GM18520 (cell line): Measurements from ENCODE around the gene CAMK2N1.
"Not testable (repeated sequence)": the region's sequence is repeated elsewhere in the genome, so short reads cannot be mapped to it uniquely, and the experiment has no call there.

Source experiments
- ATAC-seq: cut with Tn5 transposase; IDR thresholded peaks from one replicate; pipeline ENCODE4 v1.9.1; 2021; ENCODE audit not compliant: unreplicated experiment

Gene CAMK2N1

DNA sequence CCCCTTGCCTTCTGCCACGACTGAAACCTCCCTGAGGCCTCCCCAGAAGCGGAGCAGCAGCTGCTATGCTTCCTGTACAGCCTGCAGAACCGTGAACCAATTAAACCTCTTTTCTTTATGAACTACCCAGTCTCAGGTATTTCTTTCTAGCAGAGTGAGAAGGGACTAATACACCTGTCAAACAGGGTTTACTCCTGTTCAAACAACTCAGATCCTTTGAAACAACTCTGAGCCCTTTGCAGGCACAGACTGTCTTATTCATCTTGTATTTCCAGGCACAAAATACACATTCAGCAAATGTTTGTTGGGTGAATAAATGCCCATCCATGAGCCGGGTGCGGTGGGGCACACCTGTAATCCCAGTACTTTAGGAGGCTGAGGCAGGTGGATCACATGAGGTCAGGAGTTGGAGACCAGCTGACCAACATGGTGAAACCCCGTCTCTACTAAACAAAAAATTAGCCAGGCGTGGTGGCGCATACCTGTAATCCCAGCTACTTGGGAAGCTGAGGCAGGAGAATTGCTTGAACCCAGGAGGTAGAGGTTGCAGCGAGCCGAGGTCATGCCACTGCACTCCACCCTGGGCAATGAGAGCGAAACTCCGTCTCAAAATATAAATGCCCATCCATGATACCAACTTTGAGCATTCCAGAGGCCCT, 10.8 kb upstream of the CAMK2N1 start:
- not testable (repeated sequence) for ATAC-seq

DNA sequence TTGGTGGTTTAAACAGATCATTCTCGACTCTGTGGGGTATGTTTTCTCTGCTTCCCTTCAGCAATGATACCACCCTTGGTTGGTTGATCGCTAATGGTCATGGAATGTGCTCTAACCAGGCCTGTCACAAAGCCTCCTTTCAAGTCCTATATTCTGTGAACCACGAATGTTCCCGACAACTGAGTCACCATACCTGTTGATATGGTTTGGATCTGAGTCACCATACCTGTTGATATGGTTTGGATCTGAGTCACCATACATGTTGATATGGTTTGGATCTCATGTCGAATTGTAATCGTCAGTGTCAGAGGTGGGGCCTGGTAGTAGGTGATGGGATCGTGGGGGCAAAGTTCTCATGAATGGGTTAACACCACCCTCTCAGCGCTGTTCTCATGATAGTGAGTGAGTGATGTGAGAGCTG, 10.2 kb upstream of the CAMK2N1 start:
- ATAC-seq = no peak

DNA sequence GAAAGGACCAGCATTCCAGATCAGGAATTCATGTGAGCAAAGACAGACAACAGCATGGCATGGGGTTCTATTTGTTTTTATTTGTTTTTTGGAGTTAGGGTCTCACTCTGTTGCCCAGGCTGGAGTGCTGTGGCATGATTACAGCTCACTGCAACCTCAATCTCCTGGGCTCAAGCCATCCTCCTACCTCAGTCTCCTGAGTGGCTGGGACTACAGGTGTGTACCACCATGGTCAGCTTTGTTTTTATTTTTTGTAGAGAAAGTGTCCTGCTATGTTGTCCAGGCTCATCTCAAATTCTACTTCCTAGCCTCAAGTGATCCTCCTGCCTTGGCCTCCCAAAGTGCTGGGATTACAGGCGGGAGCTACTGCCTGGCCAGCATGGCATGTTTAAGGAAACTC, 9.7 kb upstream of the CAMK2N1 start:
- ATAC-seq = no peak

DNA sequence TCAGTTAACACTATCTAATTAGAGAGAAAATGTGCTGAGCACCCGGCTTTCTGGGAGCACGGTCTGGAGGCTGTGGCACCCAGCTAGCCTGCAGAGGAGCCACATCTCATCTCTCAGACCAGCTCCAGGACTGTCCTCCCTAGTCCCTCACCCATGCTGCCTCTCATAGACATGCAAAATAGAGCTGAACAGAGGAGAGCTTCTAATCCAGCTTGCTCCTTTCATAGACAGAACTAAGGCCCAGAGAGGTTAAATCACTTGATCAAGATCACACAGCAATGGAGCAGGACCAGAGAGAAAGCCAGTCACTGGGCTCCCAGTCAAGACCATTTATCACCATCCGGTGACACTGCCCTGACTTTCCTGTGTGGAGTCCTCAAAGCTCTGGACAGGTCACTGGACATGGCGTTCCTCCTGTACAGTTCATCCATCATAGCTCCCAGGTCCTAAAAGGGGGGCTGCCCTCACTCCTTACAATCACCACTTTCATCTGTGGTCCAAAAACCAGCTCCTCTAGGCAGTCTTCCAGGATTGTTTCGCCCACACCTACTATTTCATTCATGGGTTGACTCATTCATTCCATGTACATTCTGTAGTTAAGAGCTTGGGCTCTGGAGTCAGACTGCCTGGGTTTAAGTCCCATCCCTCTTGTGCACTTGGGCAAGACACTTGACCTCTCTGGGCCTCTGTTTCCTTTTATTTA, 8.8 kb upstream of the CAMK2N1 start:
- ATAC-seq = no peak

DNA sequence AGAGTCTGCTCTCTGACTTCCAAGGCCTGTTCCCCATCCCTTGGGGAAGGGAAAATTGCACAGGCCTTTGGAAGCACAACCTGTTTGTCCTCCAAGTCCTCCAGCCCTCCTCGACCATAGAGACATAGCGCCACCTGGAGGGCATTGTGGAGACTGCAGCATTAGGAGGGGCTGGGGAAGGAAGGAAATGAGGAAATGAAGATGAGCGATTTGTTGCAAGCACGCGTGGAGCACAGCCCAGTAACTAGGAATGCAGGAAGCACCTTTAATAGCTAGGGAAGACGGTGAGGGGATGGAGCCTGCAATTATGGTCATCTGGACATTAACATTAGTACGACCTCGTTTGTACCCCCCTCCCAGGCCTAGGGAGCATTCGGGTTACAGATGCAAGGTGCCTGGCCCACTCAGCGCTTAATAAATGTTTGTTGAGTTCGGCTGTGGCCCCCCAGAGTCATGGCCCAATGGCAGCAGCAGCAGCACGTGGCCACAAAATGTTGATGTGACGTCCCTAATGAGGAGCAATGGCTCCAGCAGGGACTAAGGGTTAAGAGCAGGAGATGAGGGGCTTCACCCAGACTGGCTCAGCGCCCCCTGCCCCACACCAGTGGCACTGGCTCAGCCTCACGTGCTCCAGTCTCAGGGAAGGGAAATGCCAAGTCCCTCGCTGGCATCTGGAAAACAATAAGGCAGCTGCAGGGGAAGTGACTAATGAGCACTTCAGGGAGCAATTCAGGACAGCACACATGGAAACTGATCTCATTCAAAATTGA, 8.0 kb upstream of the CAMK2N1 start:
- no peak for ATAC-seq

DNA sequence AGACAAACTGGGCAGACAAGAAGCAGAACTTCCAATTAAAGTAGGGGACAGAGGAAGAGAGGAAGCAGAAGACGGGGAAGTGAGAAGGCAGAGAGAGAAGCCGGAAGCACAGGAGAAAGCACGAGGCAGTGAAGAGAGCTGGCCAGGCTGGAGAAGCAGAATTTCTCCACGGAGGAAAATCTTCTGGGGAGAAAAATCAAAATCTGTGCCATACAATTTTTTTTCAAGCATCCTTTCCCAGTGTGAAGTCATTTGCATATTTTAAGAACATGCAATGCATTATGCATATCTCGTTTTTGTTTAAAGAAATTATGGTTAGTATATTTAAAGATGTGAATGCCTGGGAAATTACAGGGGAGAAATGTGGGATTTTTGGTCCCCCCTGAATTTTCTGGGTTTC, 7.3 kb upstream of the CAMK2N1 start:
- ATAC-seq = no peak

DNA sequence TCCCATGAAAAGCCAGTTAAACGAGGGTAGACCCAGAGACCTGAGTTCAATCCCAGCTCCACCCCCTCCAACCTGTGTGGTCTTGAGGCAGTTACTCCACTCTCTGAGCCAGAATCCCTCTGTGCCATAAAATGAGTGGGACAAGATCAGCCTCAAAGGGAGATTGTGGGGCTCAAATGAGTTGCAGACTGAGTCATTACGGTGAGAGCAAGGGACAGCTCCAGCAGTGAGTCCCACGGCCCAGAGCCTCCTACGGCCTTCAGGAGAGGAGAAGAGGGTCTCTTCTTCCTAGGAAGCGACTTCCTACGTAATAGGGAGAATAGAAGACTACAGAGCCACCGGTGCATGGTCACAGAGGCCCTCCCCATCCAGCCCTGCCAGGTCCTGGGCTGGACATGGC, 6.7 kb upstream of the CAMK2N1 start:
- ATAC-seq = no peak

DNA sequence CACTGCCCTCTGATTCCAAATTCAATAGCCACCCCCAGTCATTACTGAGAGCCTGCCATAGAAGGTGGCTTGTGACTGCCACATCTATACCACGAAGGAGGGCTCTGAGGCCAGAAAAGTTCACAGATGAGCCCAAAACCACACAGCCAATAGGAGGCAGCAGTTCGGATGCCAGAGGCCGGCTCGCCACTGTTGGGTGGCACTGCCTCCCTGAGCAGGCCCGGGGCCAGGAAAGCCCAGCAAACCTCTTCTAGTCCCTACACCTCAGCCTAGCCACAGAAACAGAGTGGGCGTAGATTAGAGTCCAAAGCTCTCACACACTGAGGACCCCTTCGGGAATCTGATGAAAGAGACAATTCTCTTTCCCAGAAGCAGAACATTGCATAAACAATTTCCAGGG, 5.9 kb upstream of the CAMK2N1 start:
- ATAC-seq = no peak

DNA sequence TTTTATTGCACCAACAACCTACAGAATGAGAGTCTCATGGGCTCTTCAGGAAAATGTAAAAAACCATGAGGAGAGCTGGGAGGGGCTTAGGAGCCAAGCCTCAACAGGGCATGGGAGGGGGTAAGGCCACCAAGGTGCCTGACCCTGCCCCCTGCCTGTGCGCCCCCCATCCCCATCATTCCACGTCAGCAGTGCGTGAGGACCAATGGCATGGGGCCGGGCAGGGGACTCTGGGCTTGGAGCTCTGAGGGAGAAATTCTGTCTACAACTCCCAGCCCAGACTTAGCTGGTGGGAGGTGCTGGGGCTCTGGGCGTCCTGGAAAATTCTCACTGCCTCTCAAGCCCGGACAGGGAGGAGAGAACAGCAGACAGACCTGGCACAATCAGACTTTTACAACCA, 5.2 kb upstream of the CAMK2N1 start:
- no peak for ATAC-seq

DNA sequence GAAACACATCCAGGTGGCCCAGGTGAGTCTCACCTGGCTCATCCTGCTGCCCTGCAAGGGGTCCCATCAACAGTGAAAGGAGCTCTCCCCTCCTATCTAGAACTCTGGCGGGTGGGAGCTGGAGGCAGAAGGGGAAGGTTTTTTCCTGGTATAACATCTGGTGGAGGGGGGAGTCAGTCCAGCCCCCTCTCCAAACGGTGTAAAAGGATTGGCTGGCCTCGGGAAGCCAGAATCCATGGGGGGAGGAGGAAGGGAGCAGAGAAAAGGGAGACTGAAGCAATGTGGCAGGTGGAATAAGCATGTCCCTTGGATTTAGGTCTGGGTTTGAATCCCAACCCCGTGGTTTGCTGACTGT, 1.2 kb upstream of the CAMK2N1 start:
- no peak for ATAC-seq

DNA sequence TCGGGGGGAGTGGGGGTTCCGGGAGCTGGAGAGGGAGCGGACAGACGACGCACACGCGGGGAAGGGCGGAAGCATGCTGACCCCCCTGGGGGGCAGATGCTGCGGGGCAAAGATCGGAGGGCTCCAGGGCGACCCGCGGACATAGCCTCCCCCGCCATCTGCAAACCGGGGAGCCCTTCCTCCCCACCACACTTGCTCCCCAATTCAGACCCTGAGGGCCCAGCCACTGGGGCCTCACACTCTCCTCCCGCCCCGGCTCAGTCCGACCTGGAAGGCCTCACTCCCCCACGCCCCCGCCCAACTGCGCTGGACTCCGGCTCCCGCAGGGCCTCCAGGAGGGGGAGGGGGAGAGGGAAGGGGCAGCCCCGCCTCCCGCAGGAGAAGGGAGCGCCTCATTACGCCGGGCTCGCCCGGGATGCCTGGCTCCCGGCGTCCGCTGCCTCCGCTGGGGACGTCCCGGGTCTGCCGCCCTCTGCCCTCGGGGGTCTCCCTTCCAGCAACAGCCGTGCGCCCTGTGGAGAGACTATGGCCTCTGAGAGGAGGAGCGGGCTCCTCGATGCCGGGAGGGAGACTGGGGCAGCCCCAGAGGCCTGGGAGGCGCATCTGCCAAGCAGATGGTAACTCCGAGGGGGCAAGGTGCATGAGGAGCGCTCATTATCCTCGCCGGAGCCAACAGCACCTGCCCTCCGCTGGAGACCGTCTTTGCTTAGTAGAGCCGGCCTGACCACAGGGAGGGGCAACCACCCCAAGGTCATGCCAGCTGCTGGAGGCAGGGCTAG, 636 bp upstream of the CAMK2N1 start:
- no peak for ATAC-seq

DNA sequence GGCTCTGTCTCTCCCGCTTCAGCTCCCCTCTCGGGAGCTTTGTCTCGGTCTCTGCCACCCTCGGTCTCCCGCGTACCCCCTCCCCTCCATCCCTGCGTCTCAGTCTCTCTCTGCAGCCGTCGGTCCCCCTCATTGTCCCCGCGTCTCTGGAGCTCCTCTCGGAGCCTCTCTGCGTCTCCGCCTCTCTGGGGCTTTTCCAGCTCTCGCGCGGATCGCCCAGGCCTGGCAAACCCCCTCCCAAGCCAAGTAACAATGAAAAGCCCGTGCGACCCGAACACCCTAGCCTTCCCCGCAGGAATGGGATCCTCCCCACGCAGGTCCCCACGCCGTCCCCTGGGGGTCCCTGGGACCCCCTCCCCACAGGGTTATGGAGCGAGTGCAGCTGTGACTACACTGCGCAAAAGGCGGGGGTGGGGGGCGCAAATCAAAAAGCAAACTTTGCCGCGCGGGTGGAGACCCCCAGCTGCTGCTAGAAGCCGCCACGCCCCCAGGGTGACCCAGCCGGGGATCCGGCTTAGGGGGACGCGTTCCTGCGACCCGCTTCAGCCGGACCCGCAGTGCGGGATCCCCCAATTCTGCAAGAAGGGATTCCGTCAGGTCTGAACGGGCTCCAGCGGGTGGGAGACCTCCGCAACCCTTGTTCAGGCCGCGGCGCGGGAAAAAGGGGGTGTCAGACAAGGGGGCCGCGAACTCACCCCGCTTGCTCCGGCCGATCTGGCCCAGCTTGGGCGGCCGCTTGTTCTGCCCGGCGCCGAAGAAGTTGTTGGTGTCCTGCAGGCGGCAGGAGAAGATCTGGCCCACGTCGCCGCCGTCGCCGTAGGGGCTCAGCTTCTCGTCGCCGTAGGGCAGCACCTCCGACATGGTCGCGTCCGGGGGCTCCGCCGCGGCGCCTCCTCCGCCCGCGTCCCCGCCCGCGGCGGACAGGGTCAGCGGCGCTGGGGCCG, 1.2 kb downstream of the CAMK2N1 start:
- no peak for ATAC-seq

DNA sequence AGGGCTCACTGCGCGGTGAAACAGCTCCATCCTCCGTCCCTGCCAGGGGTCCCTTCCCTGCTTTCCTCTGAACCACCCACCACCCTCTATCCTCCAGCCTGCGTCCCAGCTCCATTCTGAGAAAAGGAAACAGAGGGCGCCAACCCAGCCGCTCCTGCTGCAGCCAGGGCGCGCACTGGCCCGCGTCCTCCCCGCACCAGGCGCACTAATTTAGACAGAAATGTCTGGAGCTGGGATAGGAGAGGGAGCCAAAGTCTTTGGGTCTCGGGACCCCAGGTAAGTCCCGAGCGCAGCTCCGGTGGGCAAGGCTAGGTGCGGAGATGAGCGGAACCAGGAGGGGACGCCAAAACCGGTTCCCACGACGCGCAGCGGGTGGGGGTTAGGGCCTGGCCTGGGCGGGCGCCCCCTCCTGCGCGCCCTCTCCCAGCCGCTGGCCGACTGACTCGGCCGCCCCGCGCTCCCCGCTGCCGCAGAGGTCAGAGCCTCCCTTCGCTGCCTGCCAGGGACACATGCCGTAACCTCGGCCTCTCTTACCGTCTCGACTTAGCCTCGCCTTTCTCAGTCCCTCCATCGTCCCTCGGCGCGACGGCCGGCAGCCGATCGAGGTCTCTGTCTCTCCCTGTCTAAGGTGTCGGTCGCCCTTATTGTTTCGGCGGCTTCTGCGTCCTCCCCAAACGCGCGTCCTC, 2.0 kb downstream of the CAMK2N1 start:
- no peak for ATAC-seq

DNA sequence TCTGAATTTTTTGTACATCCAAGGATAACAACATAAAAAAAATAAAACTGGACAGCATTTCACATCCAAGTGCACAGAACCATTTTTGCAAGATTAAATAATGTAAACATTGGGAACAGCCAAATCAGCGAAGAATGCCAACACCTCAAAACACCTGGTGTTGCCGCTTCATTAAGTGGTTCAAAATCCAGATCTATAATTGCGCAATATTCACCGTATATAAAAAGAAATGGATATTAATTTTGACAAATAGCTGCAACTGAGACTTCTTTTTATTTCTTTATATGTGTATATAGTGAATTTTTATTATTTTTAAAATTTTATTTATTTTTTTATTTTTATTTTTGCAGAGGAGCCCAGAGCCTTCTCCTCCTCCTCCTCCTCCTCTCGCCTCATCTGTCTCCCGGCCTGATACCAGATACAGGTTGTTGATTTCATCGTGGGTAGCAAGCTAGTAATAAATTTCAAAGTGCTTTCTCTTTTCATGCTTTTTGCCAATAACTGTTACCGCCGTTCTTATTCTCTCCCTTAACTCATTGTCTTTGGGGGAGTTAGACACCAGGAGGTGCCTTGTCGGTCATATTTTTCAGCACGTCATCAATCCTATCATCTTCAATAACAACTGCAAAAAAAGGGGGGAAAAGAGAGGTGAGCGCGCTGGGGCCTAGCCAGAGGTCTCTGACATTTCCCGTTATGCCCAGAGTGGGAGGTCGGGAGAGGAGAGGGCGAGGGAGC, 2.7 kb downstream of the CAMK2N1 start:
- ATAC-seq = no peak

DNA sequence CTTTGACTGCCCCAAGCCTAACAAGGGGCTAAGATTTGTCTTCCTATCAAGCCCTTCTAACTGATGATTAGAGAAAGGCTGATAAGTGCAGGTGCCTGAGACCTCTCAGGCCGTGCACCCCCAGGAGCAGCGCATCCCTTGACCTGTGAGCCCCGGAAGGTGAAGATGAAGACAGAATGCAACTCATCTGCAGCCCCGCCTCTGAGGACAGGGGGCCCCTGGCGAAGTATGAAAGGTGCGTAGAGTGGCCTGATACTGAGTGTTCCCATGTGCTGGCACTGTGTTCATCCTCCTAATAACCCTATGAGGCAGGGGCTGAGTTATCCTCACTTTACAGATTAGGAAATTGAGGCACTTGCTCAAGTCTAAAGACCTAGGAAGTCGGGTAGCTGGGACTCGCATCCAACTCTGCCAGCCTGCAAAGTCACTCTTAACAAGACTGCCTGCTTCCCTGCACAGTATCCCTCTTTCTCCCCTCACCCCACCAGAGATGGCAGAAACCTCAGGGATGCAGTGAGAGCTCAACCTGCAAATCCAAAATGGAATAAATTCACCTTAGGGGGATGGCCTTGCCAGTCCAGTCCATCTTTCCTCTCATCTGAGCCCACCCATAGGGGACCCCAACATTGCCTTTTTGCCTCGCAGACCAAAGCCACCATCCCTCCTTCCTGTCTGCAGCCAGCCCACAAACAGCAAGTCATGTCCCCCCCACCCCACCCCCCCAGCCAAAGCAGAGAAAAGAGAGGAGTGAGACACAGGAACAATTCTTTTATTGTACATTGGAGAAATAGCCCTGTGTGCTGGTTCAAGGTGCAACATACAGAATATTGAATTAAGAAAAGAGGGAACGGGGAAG, 4.1 kb downstream of the CAMK2N1 start:
- ATAC-seq = no peak

DNA sequence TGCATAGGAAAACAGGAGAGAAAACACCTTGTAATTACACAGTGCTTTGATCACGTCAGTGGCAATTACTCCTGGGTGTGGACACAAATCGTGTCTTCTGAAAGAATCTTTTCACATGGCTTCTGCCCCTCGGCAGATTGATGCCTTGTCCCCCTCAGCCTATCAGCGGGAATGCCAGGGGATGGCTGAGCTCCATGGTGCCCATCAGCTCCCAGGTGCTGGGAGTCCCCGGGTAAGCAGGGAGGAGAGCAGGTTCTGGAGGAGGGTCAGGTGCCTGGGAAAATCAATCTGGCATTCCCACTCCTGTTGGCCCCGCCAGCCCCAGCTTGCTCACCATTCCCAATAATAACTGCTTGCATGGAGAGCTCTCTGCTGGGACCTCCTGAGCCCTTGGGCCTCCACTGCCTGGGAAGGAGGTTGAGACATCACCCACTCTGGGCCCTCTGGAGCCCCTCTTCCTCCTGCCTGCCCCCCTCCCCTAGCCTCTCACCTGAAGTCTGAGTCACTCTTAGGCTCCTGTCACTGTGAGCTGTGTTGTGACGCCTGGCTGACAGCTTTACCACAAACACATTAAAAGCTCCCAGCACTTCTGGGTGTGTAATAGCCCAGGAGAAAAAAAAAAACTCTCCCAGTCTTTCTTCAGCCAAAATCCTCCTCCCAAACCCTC, 4.9 kb downstream of the CAMK2N1 start:
- ATAC-seq = no peak

DNA sequence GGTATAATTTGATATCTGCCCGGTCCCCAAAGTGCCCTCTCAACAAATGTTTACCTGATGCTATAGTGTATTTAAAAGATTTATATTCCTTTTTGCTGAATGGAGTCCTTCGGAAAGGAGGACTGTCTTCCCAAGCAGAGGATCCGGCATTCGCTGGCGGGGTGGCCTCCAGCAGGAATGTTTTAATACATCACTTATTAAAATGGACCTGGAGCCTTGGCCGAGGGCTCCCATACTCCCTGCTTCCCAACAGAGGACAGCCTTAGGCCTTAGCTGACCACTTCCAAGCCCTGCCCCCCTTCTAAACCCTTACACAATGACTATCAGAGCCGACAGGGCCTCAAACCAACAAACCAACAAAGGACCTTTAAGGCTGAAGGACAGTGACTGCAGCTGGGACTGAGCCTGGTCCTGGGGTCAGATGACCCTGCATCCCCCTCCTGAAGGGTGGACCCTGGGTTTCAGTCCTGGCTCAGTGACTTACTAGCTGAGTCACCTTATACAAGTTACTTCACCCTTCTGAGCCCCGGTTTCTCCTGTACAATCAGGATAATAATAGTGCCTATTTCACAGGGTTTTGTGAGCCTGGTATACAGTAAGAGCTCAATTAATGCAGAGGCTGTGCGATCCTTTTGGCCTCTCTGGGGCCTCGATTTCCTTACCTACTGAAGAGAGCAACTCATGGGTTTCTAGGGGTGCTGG, 5.6 kb downstream of the CAMK2N1 start:
- no peak for ATAC-seq
